NCI-H1436 (cell line): ENCODE results near the gene KAT7.
A peak's percentile ranks its signal among the peaks of the same experiment; 100 is the strongest.
"Not testable (repeated sequence)": the region's sequence is repeated elsewhere in the genome, so short reads cannot be mapped to it uniquely, and the experiment has no call there.

Experiments
- DNase-seq: peaks from one replicate; lab custom pipeline; 2025; lab: John Stamatoyannopoulos, UW

Gene KAT7

DNA sequence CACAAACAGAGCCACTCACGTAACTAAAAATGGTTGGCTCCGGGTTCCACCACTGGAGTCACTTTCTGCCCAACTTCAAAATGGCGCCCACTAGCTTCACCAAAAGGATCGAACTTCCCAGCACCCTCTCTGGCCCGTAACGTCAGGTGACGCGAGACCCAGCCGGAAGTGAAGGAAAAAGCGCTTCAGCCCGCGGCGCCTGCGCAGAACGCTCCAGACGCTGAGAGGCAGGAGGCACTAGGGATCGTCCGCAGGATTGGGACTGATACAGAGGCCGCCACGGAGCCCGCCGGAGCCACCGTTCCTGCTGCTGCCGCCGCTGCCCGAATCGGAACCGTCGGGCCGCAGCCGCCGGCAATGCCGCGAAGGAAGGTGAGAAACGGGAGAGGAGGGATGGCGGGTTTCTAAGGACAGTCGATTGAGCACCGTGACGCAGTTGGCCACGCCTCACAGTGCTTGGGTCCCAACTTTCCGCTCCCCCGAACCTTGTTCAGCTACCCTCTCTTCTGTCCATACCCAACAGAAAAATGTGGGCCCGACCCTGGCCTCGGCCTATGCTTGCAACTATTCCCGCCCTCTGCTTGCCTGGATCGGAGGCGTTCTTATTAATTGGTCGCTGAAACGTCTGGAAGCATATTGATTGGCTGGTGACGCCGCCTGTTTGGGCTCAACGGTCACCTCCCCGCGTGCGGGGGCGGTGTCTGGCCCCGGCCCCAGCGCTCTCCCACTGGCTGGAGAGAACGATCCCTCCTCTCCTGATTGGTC is at the start of gene KAT7:
Gene KAT7, plus strand, starts transcription at position 204 of the 765 bp plus-strand sequence. Its CDS starts 154 bp downstream, at position 358.
- peak; percentile 100 for DNase-seq

- peak; percentile 92 for DNase-seq
Observed at GRCh38 chr17:49739641-49740271, 48.7 kb upstream of the KAT7 start.

GRCh38 chr17:49741009-49741691 is 47.3 kb upstream of the KAT7 start:
- DNase-seq: no peak

DNA sequence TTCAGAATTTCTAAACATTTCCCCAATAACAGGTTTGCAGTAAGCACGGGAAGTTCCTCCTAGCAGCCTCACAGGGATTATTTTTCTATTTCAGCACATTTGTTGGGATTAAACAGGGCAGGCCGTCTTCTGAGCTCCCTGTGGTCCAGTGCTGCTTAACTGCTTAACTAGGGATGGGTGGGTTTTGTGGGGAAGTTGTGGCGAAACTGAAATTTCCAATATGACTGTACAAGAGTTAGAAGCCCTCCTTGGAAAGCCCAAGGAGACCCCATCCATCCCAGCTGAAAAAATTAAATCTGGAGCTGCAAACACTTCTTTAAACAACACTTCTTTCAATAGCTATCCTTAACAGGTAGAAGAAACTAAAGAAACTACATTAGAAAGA is 46.8 kb upstream of the KAT7 start:
- DNase-seq: no peak

- DNase-seq: no peak
Observed at GRCh38 chr17:49742166-49742638, 46.3 kb upstream of the KAT7 start.

- DNase-seq: no peak
Observed at GRCh38 chr17:49745175-49746139, 43.0 kb upstream of the KAT7 start.

- DNase-seq: no peak
Observed at GRCh38 chr17:49746791-49747490, 41.5 kb upstream of the KAT7 start.

DNA sequence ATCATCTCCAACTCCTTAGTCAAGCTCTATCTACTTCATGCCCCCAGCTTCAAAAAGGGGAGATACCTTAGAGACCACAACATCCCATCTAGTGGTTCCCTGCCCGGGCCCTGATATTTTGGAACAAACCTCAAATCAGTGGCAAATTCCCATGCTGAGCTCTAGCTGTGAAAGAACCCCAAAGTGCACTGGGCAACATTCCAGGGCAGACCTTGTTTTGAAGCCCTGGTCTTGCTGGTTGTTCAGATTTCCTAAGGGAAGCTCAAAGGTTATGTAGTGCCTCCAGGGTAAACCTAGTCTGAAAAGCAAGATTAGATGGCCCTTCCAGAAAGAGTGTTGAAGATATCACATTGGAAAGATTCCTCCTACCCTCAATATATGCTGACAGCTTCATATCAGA is 40.8 kb upstream of the KAT7 start:
- no peak for DNase-seq

GRCh38 chr17:49748223-49748622 is 40.3 kb upstream of the KAT7 start:
- DNase-seq: no peak

DNA sequence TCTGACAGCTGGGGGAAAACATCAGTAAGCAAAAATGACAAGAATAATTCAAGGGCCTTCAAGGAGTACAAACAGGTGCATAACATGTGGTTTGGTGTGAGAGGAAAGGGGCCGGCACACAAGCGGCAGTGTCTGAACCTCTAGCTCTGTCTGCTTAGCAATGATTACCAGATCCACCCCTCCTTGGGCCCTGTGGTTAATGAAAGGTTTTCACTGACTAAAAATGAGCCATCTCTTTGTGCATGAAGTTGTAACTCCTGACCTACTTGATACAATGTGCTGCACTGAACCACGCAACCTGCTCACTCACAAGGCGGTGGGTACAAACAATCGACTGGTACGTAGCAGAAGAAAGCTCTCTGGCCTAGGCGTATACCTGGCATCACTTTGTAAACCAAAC is 39.7 kb upstream of the KAT7 start:
- DNase-seq: no peak

DNA sequence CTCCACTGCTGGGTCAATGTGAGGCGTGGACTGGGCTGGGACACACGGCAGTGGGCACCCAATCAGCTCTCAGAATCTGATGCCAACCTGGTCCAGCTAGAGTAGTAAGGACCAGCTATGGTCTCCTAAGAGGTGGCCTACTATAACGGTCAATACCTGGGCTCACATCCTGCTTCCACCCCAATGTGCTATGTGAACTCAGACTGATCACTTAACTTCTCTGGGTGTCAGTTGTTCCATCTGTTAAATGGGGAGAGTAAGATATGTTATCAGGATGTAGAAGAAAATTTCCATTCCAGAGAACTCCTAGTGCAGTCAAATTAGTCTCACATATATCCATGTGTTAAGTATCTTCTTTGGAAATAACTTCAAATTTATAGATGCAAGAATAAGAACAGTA is 38.8 kb upstream of the KAT7 start:
- no peak for DNase-seq

DNA sequence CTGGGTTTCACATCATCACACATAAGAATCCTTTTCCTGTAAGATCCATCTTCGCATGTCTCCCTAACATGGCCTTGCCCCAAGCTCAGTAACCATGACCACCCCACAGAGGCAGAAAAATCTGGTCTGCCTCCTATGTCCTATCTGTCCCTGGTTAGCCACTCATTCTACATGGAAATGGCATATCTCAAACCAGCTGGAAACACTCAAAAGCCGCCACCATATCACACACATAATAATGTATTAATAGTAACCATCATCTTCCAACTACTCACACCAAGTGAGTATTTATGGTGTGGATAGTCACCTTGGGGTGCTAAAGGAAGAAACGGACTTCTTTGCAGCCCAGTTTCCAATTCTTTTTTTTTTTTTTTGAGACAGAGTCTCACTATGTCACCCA is 36.0 kb upstream of the KAT7 start:
- DNase-seq: no peak

GRCh38 chr17:49753959-49754391 is 34.5 kb upstream of the KAT7 start:
- DNase-seq: no peak

- no peak for DNase-seq
Observed at GRCh38 chr17:49755663-49756283, 32.7 kb upstream of the KAT7 start.

GRCh38 chr17:49756323-49757150 is 31.9 kb upstream of the KAT7 start:
- no peak for DNase-seq

DNA sequence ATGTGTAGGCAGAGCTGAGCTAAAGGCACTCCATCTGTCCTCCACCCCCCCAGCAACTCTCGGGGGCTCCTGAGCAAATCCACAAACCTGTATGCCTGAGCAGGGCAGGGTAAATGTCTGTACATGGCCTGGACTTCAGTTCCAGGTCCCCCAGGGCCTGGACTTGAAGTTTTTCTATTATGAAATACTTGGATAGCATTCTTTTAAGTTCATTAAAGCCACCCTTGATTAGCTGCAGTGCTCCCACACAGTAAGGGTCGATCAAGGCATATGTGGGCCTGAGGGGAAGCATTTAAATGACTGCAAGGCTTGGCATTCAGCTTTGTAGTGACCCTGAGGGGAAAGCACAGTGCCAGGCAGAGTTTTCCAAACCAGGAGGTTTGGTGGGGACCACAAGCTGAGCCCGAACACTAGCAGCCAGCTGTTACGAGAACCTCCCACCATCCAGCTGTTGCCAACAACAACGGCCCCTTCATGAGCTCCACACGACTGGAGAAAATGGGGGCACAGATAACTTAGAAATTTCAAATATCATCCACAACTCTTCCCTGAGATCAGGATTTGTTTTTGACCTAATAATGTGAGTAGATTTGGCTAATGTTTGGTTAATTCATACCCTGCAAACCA is 31.2 kb upstream of the KAT7 start:
- no peak for DNase-seq

- DNase-seq: not testable (repeated sequence)
Observed at GRCh38 chr17:49758464-49759010, 29.9 kb upstream of the KAT7 start.

GRCh38 chr17:49759203-49759602 is 29.3 kb upstream of the KAT7 start:
- DNase-seq: no peak

- no peak for DNase-seq
Observed at GRCh38 chr17:49760296-49760695, 28.2 kb upstream of the KAT7 start.
